Neural progenitor cell (in vitro differentiated cells): Measurements from ENCODE around the gene ZNF616.

Experiments
- EZH2 ChIP-seq: fragments of 200-600 bp; sonication (generic); IDR thresholded peaks from 2 replicates; pipeline ENCODE4 v1.6.1; 2017; ENCODE audit warnings: antibody characterized with exemption, mild to moderate bottlenecking, moderate library complexity
- TF ChIP-seq, protein P1 (sequence below): fragments of 200-600 bp; sonication (generic); IDR thresholded peaks from 2 replicates; pipeline ENCODE4 v1.5.1; 2017; ENCODE audit warnings: antibody characterized with exemption, mild to moderate bottlenecking

DNA sequence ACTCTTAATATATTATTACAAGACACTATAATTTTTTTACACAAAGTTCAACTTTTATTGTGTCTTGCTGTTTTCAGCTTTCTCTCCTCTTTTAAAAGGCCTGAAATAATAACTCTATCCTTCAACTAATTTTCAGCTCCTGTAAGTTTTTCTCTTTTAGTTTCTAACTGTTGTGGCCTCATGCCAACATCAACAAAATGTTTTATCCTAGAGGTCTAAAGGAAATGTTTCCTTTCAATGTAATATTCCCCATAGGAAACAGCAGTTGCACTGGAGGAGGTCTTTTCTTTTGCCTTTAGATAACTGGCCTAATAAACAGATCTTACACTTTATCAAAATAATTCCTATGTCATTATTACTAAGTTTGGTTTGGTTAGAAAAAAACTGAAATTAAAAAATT is 8.5 kb upstream of the ZNF616 start:
- TF ChIP-seq, protein P1, sequence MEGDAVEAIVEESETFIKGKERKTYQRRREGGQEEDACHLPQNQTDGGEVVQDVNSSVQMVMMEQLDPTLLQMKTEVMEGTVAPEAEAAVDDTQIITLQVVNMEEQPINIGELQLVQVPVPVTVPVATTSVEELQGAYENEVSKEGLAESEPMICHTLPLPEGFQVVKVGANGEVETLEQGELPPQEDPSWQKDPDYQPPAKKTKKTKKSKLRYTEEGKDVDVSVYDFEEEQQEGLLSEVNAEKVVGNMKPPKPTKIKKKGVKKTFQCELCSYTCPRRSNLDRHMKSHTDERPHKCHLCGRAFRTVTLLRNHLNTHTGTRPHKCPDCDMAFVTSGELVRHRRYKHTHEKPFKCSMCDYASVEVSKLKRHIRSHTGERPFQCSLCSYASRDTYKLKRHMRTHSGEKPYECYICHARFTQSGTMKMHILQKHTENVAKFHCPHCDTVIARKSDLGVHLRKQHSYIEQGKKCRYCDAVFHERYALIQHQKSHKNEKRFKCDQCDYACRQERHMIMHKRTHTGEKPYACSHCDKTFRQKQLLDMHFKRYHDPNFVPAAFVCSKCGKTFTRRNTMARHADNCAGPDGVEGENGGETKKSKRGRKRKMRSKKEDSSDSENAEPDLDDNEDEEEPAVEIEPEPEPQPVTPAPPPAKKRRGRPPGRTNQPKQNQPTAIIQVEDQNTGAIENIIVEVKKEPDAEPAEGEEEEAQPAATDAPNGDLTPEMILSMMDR = no peak
- TF ChIP-seq EZH2 = no peak
